CD4-positive, alpha-beta memory T cell (primary cell): Measurements from ENCODE around the gene TXNRD2. TPM values are rescaled to one million over a fixed set of nuclear protein-coding genes. Genes with fewer than 3 reads are reported as not detected.

Experiments
- CTCF ChIA-PET: fragments of 350-600 bp; sonication (Branson Sonifier 250); formaldehyde crosslinking; loops from one replicate; lab custom pipeline; 2021; ENCODE audit warnings: inconsistent platforms; ENCODE audit not compliant: partially characterized antibody; lab: Charles Lee
- POLR2A ChIA-PET: fragments of 350-600 bp; sonication (Branson Sonifier 250); formaldehyde crosslinking; loops from one replicate; lab custom pipeline; 2021; ENCODE audit not compliant: partially characterized antibody; lab: Charles Lee
- DNase-seq, 5 donors: peaks; one replicate each; pipeline versions ENCODE4 v3.0.0 to v3.0.0-alpha.2; 2020 to 2022; ENCODE audit warnings: mixed read lengths in 1 of 5
- H3K27ac ChIP-seq: one replicate; pipeline ENCODE4 v1.7.0; 2013; ENCODE audit warnings: low read depth, low read length
- H3K27me3 ChIP-seq: 2 replicates; pipeline ENCODE4 v1.7.0; 2013; ENCODE audit warnings: mild to moderate bottlenecking, low read length, moderate library complexity; ENCODE audit not compliant: insufficient read depth
- H3K36me3 ChIP-seq: 2 replicates; pipeline ENCODE4 v1.7.0; 2013; ENCODE audit warnings: mild to moderate bottlenecking, low read length, moderate library complexity; ENCODE audit not compliant: insufficient read depth
- H3K4me1 ChIP-seq: 2 replicates; pipeline ENCODE4 v1.7.0; 2013; ENCODE audit warnings: mild to moderate bottlenecking, low read length, moderate library complexity; ENCODE audit not compliant: insufficient read depth
- H3K4me3 ChIP-seq, 2 donors: one replicate each; pipeline ENCODE4 v1.7.0; 2013; ENCODE audit warnings: low read length in 2 of 2, mild to moderate bottlenecking in 1 of 2
- H3K9me3 ChIP-seq, 2 donors: one replicate each; pipeline ENCODE4 v1.7.0; 2013; ENCODE audit warnings: low read length in 2 of 2, control low read depth in 1 of 2; ENCODE audit not compliant: control insufficient read depth in 1 of 2
- H3K27ac Mint-ChIP-seq, 7 donors: one replicate each; pipeline ENCODE4 v1.8.0; 2020 to 2021; ENCODE audit warnings: mixed read lengths in 7 of 7, mild to moderate bottlenecking in 6 of 7, inconsistent platforms in 3 of 7, moderate library complexity in 3 of 7
- H3K27me3 Mint-ChIP-seq, 2 donors: one replicate each; pipeline ENCODE4 v1.8.0; 2020 to 2021; ENCODE audit warnings: mixed read lengths in 2 of 2
- H3K36me3 Mint-ChIP-seq, 2 donors: one replicate each; pipeline ENCODE4 v1.8.0; 2020 to 2021; ENCODE audit warnings: mixed read lengths in 2 of 2, inconsistent platforms in 1 of 2, mild to moderate bottlenecking in 1 of 2
- H3K4me1 Mint-ChIP-seq, 4 donors: one replicate each; pipeline ENCODE4 v1.8.0; 2020 to 2021; ENCODE audit warnings: mixed read lengths in 4 of 4, mild to moderate bottlenecking in 1 of 4
- H3K4me3 Mint-ChIP-seq, 8 donors: one replicate each; pipeline ENCODE4 v1.8.0; 2020 to 2021; ENCODE audit warnings: mixed read lengths in 8 of 8, mild to moderate bottlenecking in 7 of 8, moderate library complexity in 6 of 8, inconsistent platforms in 3 of 8
- H3K9me3 Mint-ChIP-seq, 8 donors: one replicate each; pipeline ENCODE4 v1.8.0; 2020 to 2021; ENCODE audit warnings: mixed read lengths in 8 of 8, mild to moderate bottlenecking in 5 of 8, inconsistent platforms in 3 of 8, moderate library complexity in 1 of 8
- intact Hi-C: fragments of 100-400 bp; cut with micrococcal nuclease; formaldehyde crosslinking; loops from one replicate; pipeline ENCODE4 v1.15.1; 2023
- polyA plus RNA-seq, 2 donors: library from polyadenylated mRNA; unstranded; fragments of 300-500 nt; fragmentation: Illumina TruSeq; gene quantifications; one replicate each; pipeline ENCODE4 v1.2.3, GENCODE V29; 2021
- total RNA-seq, 2 experiments: library from RNA; stranded (reverse); gene quantifications; one replicate each; pipeline ENCODE4 v1.2.3, GENCODE V29; 2021

TXNRD2 gene
- total and polyA plus RNA-seq, 4 experiments from 2014 or later, result 8.5 to 35.9 (median 22.7) TPM

GRCh38 chr22:19988331-19988808 lies 46.8 kb upstream of the TXNRD2 start:
- peaks cover 0 to 4% (median 0%) of the 10 kb centered on the region in 4 donors for H3K4me1 Mint-ChIP-seq
- H3K4me3 ChIP-seq, result no peak overlapping the region
- H3K36me3 ChIP-seq, result no peaks in the 10 kb centered on the region
- H3K27me3 ChIP-seq, result no peaks in the 10 kb centered on the region
- ChIA-PET CTCF (no interaction called here), POLR2A (no interaction called here)
- intact Hi-C loops, result no loop called here
- no peak overlapping the region for H3K27ac ChIP-seq
- no peak overlapping the region for H3K27ac Mint-ChIP-seq
- H3K36me3 Mint-ChIP-seq, result no peaks in the 10 kb centered on the region
- H3K9me3 Mint-ChIP-seq, result no peaks in the 10 kb centered on the region
- no peaks in the 10 kb centered on the region for H3K9me3 ChIP-seq
- H3K4me1 ChIP-seq, result peaks cover 24% of the 10 kb centered on the region
- H3K27me3 Mint-ChIP-seq, result peaks cover 0 to 2% of the 10 kb centered on the region in 2 donors
- H3K4me3 Mint-ChIP-seq, result peak overlapping the region in 3 of 8 donors; percentile 43 to 62 (median 48)
- no peak for DNase-seq

GRCh38 chr22:19987394-19988306 lies 46.0 kb upstream of the TXNRD2 start:
- peak overlapping the region in 6 of 8 donors; percentile 35 to 68 (median 46) for H3K4me3 Mint-ChIP-seq
- POLR2A ChIA-PET, result no interaction called here

GRCh38 chr22:19986410-19987341 lies 45.1 kb upstream of the TXNRD2 start:
- DNase-seq, result peak in 4 of 5 donors; percentile 41 to 61 (median 50)
- H3K9me3 ChIP-seq, result no peaks in the 10 kb centered on the region
- no peaks in the 10 kb centered on the region for H3K36me3 ChIP-seq
- Mint-ChIP-seq H3K27me3 (peaks cover 0 to 2% of the 10 kb centered on the region in 2 donors), H3K27ac (no peak overlapping the region), H3K4me3 (peak overlapping the region in 7 of 8 donors; percentile 31 to 64 (median 42)), H3K36me3 (no peaks in the 10 kb centered on the region), H3K4me1 (peaks cover 0 to 4% (median 0%) of the 10 kb centered on the region in 4 donors), H3K9me3 (peaks cover 0 to 2% (median 0%) of the 10 kb centered on the region in 8 donors)
- H3K27me3 ChIP-seq, result no peaks in the 10 kb centered on the region
- ChIA-PET CTCF (no interaction called here), POLR2A (no interaction called here)
- H3K27ac ChIP-seq, result no peak overlapping the region
- H3K4me3 ChIP-seq, result peak overlapping the region in 1 of 2 donors; percentile 44
- intact Hi-C loops, result loop anchor here (2.0 kb wide), 1 partner anchor 34 kb away; the partner anchor contains the start of gene TANGO2
- H3K4me1 ChIP-seq, result peaks cover 24% of the 10 kb centered on the region

More at GRCh38 chr22:19987394-19988306, 46.0 kb upstream of the TXNRD2 start:
- Mint-ChIP-seq H3K27ac (no peak overlapping the region), H3K4me1 (peaks cover 0 to 4% (median 0%) of the 10 kb centered on the region in 4 donors), H3K36me3 (no peaks in the 10 kb centered on the region), H3K9me3 (peaks cover 0 to under 1% (median 0%) of the 10 kb centered on the region in 8 donors), H3K27me3 (peaks cover 0 to 2% of the 10 kb centered on the region in 2 donors)
- no peak overlapping the region for H3K27ac ChIP-seq
- peaks cover 24% of the 10 kb centered on the region for H3K4me1 ChIP-seq
- no peaks in the 10 kb centered on the region for H3K36me3 ChIP-seq
- intact Hi-C loops, result loop anchor here (2.0 kb wide), 1 partner anchor 33 kb away; the partner anchor contains the start of gene TANGO2
- H3K27me3 ChIP-seq, result no peaks in the 10 kb centered on the region
- CTCF ChIA-PET, result no interaction called here
- H3K9me3 ChIP-seq, result no peaks in the 10 kb centered on the region
- no peak overlapping the region for H3K4me3 ChIP-seq
- DNase-seq, result no peak

- intact Hi-C loops, result loop anchor here (2.0 kb wide), 1 partner anchor 35 kb away; the partner anchor contains the start of gene TANGO2
- H3K4me3 ChIP-seq, result no peak overlapping the region
- CTCF ChIA-PET, result no interaction called here
- H3K4me1 ChIP-seq, result peaks cover 24% of the 10 kb centered on the region
- no peak overlapping the region for H3K27ac ChIP-seq
- Mint-ChIP-seq H3K4me1 (peaks cover 0 to 4% (median 0%) of the 10 kb centered on the region in 4 donors), H3K27me3 (peaks cover 0 to 2% of the 10 kb centered on the region in 2 donors), H3K36me3 (no peaks in the 10 kb centered on the region), H3K27ac (no peak overlapping the region), H3K4me3 (peak overlapping the region in 7 of 8 donors; percentile 31 to 64 (median 42)), H3K9me3 (peaks cover 0 to 2% (median 0%) of the 10 kb centered on the region in 8 donors)
- H3K9me3 ChIP-seq, result no peaks in the 10 kb centered on the region
- no peaks in the 10 kb centered on the region for H3K27me3 ChIP-seq
- no peak for DNase-seq
- POLR2A ChIA-PET, result no interaction called here
- H3K36me3 ChIP-seq, result no peaks in the 10 kb centered on the region
Measured at GRCh38 chr22:19986011-19986409, 44.4 kb upstream of the TXNRD2 start.

GRCh38 chr22:19984851-19985811 lies 43.5 kb upstream of the TXNRD2 start:
- peaks cover 0 to 2% of the 10 kb centered on the region in 2 donors for H3K27me3 Mint-ChIP-seq
- POLR2A ChIA-PET, result no interaction called here
- intact Hi-C loops, result no loop called here
- no peaks in the 10 kb centered on the region for H3K36me3 Mint-ChIP-seq
- CTCF ChIA-PET, result no interaction called here
- H3K9me3 Mint-ChIP-seq, result peaks cover 0 to 2% (median 0%) of the 10 kb centered on the region in 8 donors
- H3K4me3 Mint-ChIP-seq, result peak overlapping the region in 3 of 8 donors; percentile 49 to 59 (median 50)
- peaks cover 0 to 4% (median 0%) of the 10 kb centered on the region in 4 donors for H3K4me1 Mint-ChIP-seq
- no peaks in the 10 kb centered on the region for H3K36me3 ChIP-seq
- peaks cover 24% of the 10 kb centered on the region for H3K4me1 ChIP-seq
- no peaks in the 10 kb centered on the region for H3K9me3 ChIP-seq
- no peak overlapping the region for H3K27ac ChIP-seq
- no peaks in the 10 kb centered on the region for H3K27me3 ChIP-seq
- no peak overlapping the region for H3K4me3 ChIP-seq
- no peak overlapping the region for H3K27ac Mint-ChIP-seq
- no peak for DNase-seq

- POLR2A ChIA-PET, result no interaction called here
- intact Hi-C loops, result no loop called here
- Mint-ChIP-seq H3K27me3 (peaks cover 0 to 2% of the 10 kb centered on the region in 2 donors), H3K4me3 (peak overlapping the region in 1 of 8 donors; percentile 31), H3K36me3 (no peaks in the 10 kb centered on the region), H3K9me3 (peaks cover 0 to 2% (median 0%) of the 10 kb centered on the region in 8 donors), H3K27ac (no peak overlapping the region), H3K4me1 (peaks cover 0 to 4% (median 0%) of the 10 kb centered on the region in 4 donors)
- H3K36me3 ChIP-seq, result no peaks in the 10 kb centered on the region
- CTCF ChIA-PET, result no interaction called here
- no peaks in the 10 kb centered on the region for H3K9me3 ChIP-seq
- no peaks in the 10 kb centered on the region for H3K27me3 ChIP-seq
- no peak overlapping the region for H3K27ac ChIP-seq
- no peak for DNase-seq
- H3K4me1 ChIP-seq, result peaks cover 22% of the 10 kb centered on the region
- no peak overlapping the region for H3K4me3 ChIP-seq
Measured at GRCh38 chr22:19984201-19984753, 42.7 kb upstream of the TXNRD2 start.
